Measurements from ENCODE around the gene DAAM1. TPM values are rescaled to one million over a fixed set of nuclear protein-coding genes. Genes with fewer than 3 reads are reported as not detected.
A peak's percentile ranks its signal among the peaks of the same experiment; 100 is the strongest.

The DAAM1 gene
- total RNA-seq, 4 donors from 2014 or later = 40.0 to 86.7 (median 57.6) TPM

GRCh38 chr14:59268011-59268410, 79.5 kb downstream of the DAAM1 start:
- TF ChIP-seq EP300 (IDR thresholded peaks at IDR 0.05) (no peak), CTCF (IDR thresholded peaks at IDR 0.05) (no peak), POLR2A (IDR thresholded peaks at IDR 0.05) (no peak)
- DNase-seq (ENCODE audit: low spot score in 2 of 2) = no peak
- Histone ChIP-seq H3K4me1 (peaks cover 0 to 54% (median 6%) of the 10 kb centered on the region in 4 donors), H3K27me3 (no peaks in the 10 kb centered on the region), H3K36me3 (peaks cover 0 to 30% (median 0%) of the 10 kb centered on the region in 3 donors), H3K27ac (peak overlapping the region in 2 of 4 donors; percentile 61), H3K9me3 (no peaks in the 10 kb centered on the region), H3K4me3 (no peak overlapping the region)
- WGBS, 2 donors = 54 to 63% methylated on average over 10 of the region's 10 CpGs

- no peak overlapping the region for H3K4me3 ChIP-seq
- no peaks in the 10 kb centered on the region for H3K9me3 ChIP-seq
- TF ChIP-seq EP300 (IDR thresholded peaks at IDR 0.05) = no peak
- no peak for TF ChIP-seq CTCF (IDR thresholded peaks at IDR 0.05)
- DNase-seq (ENCODE audit: low spot score in 2 of 2) = no peak
- 91 to 92% methylated on average over 5 of the region's 5 CpGs for WGBS, 2 donors
- no peaks in the 10 kb centered on the region for H3K27me3 ChIP-seq
- H3K27ac ChIP-seq = peak overlapping the region in 2 of 4 donors; percentile 35 to 40
- H3K4me1 ChIP-seq = peaks cover 0 to 58% (median 6%) of the 10 kb centered on the region in 4 donors
- peaks cover 0 to 25% (median 0%) of the 10 kb centered on the region in 3 donors for H3K36me3 ChIP-seq
Measured at GRCh38 chr14:59268858-59269257, 80.4 kb downstream of the DAAM1 start.

GRCh38 chr14:59269466-59269865, 81.0 kb downstream of the DAAM1 start:
- Histone ChIP-seq H3K4me3 (no peak overlapping the region), H3K4me1 (peaks cover 0 to 58% (median 11%) of the 10 kb centered on the region in 4 donors), H3K36me3 (peaks cover 0 to 19% (median 0%) of the 10 kb centered on the region in 3 donors), H3K27me3 (no peaks in the 10 kb centered on the region), H3K27ac (peak overlapping the region in 2 of 4 donors; percentile 35 to 40), H3K9me3 (no peaks in the 10 kb centered on the region)
- DNase-seq (ENCODE audit: low spot score in 2 of 2) = no peak
- 82 to 85% methylated on average over 3 of the region's 3 CpGs for WGBS, 2 donors
- TF ChIP-seq POLR2A (IDR thresholded peaks at IDR 0.05) (no peak), CTCF (IDR thresholded peaks at IDR 0.05) (no peak), EP300 (IDR thresholded peaks at IDR 0.05) (no peak)

GRCh38 chr14:59271256-59271655, 82.8 kb downstream of the DAAM1 start:
- Histone ChIP-seq H3K4me3 (no peak overlapping the region), H3K27me3 (no peaks in the 10 kb centered on the region), H3K9me3 (no peaks in the 10 kb centered on the region), H3K36me3 (peaks cover 0 to 12% (median 0%) of the 10 kb centered on the region in 3 donors), H3K27ac (peak overlapping the region in 2 of 4 donors; percentile 44 to 72), H3K4me1 (peaks cover 0 to 72% (median 25%) of the 10 kb centered on the region in 4 donors)
- DNase-seq (ENCODE audit: low spot score in 2 of 2) = no peak
- WGBS, 2 donors = 68 to 70% methylated on average over 2 of the region's 2 CpGs
- no peak for TF ChIP-seq CTCF (IDR thresholded peaks at IDR 0.05)

GRCh38 chr14:59271734-59272133, 83.3 kb downstream of the DAAM1 start:
- no peak for DNase-seq (ENCODE audit: low spot score in 2 of 2)
- no peak for TF ChIP-seq CTCF (IDR thresholded peaks at IDR 0.05)
- no peak for TF ChIP-seq POLR2A (IDR thresholded peaks at IDR 0.05)
- no peak for TF ChIP-seq EP300 (IDR thresholded peaks at IDR 0.05)
- Histone ChIP-seq H3K27ac (peak overlapping the region in 2 of 4 donors; percentile 44 to 72), H3K9me3 (no peaks in the 10 kb centered on the region), H3K36me3 (peaks cover 0 to 7% (median 0%) of the 10 kb centered on the region in 3 donors), H3K4me1 (peaks cover 0 to 70% (median 25%) of the 10 kb centered on the region in 4 donors), H3K27me3 (no peaks in the 10 kb centered on the region), H3K4me3 (no peak overlapping the region)
- 48 to 50% methylated on average over 4 of the region's 4 CpGs for WGBS, 2 donors
